ENCODE data around the gene ARHGEF40. TPM values are rescaled to one million over a fixed set of nuclear protein-coding genes. Genes with fewer than 3 reads are reported as not detected.
A peak's percentile ranks its signal among the peaks of the same experiment; 100 is the strongest.

Gene ARHGEF40
- polyA plus RNA-seq, 1 donor (not counting 4 experiments of a cell fraction or from before 2014, with no cell fraction given) = 8.7 TPM

DNA sequence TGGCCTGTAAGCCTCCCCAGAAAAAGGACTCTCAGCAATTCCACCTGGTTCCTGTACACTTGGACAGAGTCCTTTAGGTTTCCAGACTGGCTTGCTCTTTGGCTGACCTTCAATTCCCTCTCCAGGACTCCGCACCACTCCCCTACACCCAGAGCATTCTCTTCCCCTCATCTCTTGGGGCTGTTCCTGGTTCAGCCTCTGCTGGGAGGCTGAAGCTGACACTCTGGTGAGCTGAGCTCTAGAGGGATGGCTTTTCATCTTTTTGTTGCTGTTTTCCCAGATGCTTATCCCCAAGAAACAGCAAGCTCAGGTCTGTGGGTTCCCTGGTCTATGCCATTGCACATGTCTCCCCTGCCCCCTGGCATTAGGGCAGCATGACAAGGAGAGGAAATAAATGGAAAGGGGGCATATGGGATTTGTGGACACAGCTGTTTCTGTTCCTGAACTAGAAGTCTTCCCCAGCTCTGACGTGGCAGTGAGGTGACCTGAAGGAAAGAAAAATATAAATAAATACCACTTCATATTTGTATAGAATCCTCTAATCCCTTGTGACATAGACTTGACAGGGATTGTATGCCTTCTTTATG is 26.6 kb upstream of the ARHGEF40 start:
- H3K9ac ChIP-seq (ENCODE audit: control insufficient read depth, extremely low read depth, insufficient read depth, low read length) = no peak overlapping the region
- no peak overlapping the region for H2AFZ ChIP-seq (ENCODE audit: control insufficient read depth, low read length)
- H4K20me1 ChIP-seq (ENCODE audit: control insufficient read depth, extremely low read depth, insufficient read depth, low read length) = no peaks in the 10 kb centered on the region
- FAIRE-seq = no peak
- peak overlapping the region; percentile 96 for H3K4me2 ChIP-seq (ENCODE audit: control insufficient read depth, extremely low read depth, insufficient read depth, low read depth, low read length)
- peak overlapping the region; percentile 15 for H3K27ac ChIP-seq (ENCODE audit: control insufficient read depth, insufficient read depth, low read length)
- H3K4me1 ChIP-seq (ENCODE audit: control insufficient read depth, extremely low read depth, insufficient read depth, low read length) = peaks cover 53% of the 10 kb centered on the region
- H3K27me3 ChIP-seq (ENCODE audit: control insufficient read depth, extremely low read depth, insufficient read depth, low read length) = no peaks in the 10 kb centered on the region
- dilution Hi-C loops (cut with MboI; ENCODE audit: extremely low pct_ligation_motif_present, low sequenced_read_pairs) = no loop called here
- H3K79me2 ChIP-seq (ENCODE audit: control insufficient read depth, insufficient read depth, low read length) = peaks cover 12% of the 10 kb centered on the region
- H3K4me3 ChIP-seq (ENCODE audit: control insufficient read depth in 2 of 3, extremely low read depth in 1 of 3, insufficient read depth in 2 of 3, low read depth in 1 of 3, low read length in 3 of 3) = peak overlapping the region in 1 of 3 experiments; percentile 68
- no peaks in the 10 kb centered on the region for H3K36me3 ChIP-seq (ENCODE audit: control insufficient read depth in 2 of 2, extremely low read depth in 1 of 2, insufficient read depth in 2 of 2, low read length in 2 of 2)
- H3K9me1 ChIP-seq (ENCODE audit: control insufficient read depth, extremely low read depth, insufficient read depth, low read length) = no peaks in the 10 kb centered on the region
- no peak for TF ChIP-seq EZH2 (IDR thresholded peaks at IDR 0.05; ENCODE audit: low read length)
- TF ChIP-seq, protein P1, sequence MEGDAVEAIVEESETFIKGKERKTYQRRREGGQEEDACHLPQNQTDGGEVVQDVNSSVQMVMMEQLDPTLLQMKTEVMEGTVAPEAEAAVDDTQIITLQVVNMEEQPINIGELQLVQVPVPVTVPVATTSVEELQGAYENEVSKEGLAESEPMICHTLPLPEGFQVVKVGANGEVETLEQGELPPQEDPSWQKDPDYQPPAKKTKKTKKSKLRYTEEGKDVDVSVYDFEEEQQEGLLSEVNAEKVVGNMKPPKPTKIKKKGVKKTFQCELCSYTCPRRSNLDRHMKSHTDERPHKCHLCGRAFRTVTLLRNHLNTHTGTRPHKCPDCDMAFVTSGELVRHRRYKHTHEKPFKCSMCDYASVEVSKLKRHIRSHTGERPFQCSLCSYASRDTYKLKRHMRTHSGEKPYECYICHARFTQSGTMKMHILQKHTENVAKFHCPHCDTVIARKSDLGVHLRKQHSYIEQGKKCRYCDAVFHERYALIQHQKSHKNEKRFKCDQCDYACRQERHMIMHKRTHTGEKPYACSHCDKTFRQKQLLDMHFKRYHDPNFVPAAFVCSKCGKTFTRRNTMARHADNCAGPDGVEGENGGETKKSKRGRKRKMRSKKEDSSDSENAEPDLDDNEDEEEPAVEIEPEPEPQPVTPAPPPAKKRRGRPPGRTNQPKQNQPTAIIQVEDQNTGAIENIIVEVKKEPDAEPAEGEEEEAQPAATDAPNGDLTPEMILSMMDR (optimal IDR thresholded peaks at IDR 0.05 in 1 of 3, IDR thresholded peaks at IDR 0.05 in 1 of 3, conservative IDR thresholded peaks at IDR 0.05 in 1 of 3; ENCODE audit: extremely low read depth in 1 of 3, insufficient read depth in 2 of 3, low read length in 3 of 3) = no peak
- H3K9me3 ChIP-seq (ENCODE audit: control insufficient read depth, low read depth, low read length) = no peaks in the 10 kb centered on the region
- DNase-seq (ENCODE audit: low read depth, low spot score) = no peak

DNA sequence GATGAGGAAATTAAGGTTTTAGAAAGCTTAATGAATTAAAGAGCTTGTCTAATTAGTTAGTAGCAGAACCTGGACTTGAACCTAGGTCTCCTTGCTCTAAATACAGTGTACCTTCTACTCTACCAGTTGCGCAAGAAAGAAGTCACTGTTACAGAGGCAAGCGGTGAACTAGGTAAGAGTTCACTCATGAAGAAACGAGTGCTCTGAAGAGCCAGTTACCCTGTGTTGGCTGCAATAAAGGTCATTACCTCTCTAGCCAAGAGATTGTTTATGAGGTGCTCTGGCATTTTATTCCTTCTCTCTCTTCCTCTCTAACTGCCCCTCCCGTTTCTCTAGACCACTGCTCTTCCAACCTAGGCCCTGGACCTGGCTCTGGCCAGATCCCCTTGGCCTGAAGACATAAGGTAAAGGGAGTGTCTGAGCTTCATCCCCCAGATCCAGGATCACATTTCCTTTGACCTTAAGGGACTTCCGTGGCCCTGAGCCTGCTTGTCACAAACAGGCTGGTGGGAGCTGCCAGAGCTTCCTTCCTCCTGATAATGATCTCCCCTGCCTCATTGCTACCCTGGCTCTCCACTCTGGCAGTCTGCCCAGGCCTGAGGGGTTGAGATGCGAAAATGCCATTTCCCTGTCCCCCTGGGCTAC is 26.0 kb upstream of the ARHGEF40 start:
- no peak overlapping the region for H2AFZ ChIP-seq (ENCODE audit: control insufficient read depth, low read length)
- no peaks in the 10 kb centered on the region for H4K20me1 ChIP-seq (ENCODE audit: control insufficient read depth, extremely low read depth, insufficient read depth, low read length)
- H3K9ac ChIP-seq (ENCODE audit: control insufficient read depth, extremely low read depth, insufficient read depth, low read length) = no peak overlapping the region
- H3K9me3 ChIP-seq (ENCODE audit: control insufficient read depth, low read depth, low read length) = no peaks in the 10 kb centered on the region
- no peak overlapping the region for H3K4me3 ChIP-seq (ENCODE audit: control insufficient read depth in 2 of 3, extremely low read depth in 1 of 3, insufficient read depth in 2 of 3, low read depth in 1 of 3, low read length in 3 of 3)
- H3K9me1 ChIP-seq (ENCODE audit: control insufficient read depth, extremely low read depth, insufficient read depth, low read length) = no peaks in the 10 kb centered on the region
- H3K36me3 ChIP-seq (ENCODE audit: control insufficient read depth in 2 of 2, extremely low read depth in 1 of 2, insufficient read depth in 2 of 2, low read length in 2 of 2) = no peaks in the 10 kb centered on the region
- no peak overlapping the region for H3K4me2 ChIP-seq (ENCODE audit: control insufficient read depth, extremely low read depth, insufficient read depth, low read depth, low read length)
- H3K27ac ChIP-seq (ENCODE audit: control insufficient read depth, insufficient read depth, low read length) = no peak overlapping the region
- H3K4me1 ChIP-seq (ENCODE audit: control insufficient read depth, extremely low read depth, insufficient read depth, low read length) = peaks cover 48% of the 10 kb centered on the region
- dilution Hi-C loops (cut with MboI; ENCODE audit: extremely low pct_ligation_motif_present, low sequenced_read_pairs) = no loop called here
- H3K79me2 ChIP-seq (ENCODE audit: control insufficient read depth, insufficient read depth, low read length) = peaks cover 12% of the 10 kb centered on the region
- TF ChIP-seq EZH2 (IDR thresholded peaks at IDR 0.05; ENCODE audit: low read length) = no peak
- TF ChIP-seq, protein P1 (optimal IDR thresholded peaks at IDR 0.05 in 1 of 3, IDR thresholded peaks at IDR 0.05 in 1 of 3, conservative IDR thresholded peaks at IDR 0.05 in 1 of 3; ENCODE audit: extremely low read depth in 1 of 3, insufficient read depth in 2 of 3, low read length in 3 of 3) = no peak
- FAIRE-seq (no peak), DNase-seq (ENCODE audit: low read depth, low spot score) (no peak)
- H3K27me3 ChIP-seq (ENCODE audit: control insufficient read depth, extremely low read depth, insufficient read depth, low read length) = no peaks in the 10 kb centered on the region
